Heart left ventricle (tissue), 13 donors: Measurements from ENCODE around the gene KCNAB1.

ENCODE experiments used
- POLR2A ChIP-seq, 2 donors: fragments of 450-650 bp; IDR thresholded peaks; one replicate each; pipeline ENCODE4 v1.6.1; 2017; ENCODE audit warnings: antibody characterized with exemption in 2 of 2, mild to moderate bottlenecking in 2 of 2, moderate library complexity in 2 of 2
- TF ChIP-seq, protein P1 (sequence below), 12 donors: fragments of 200-600 bp; sonication (generic) in 4 of 12; IDR thresholded peaks; one replicate each; pipeline versions ENCODE4 v1.5.0 to v1.8.0; 2018 to 2022; ENCODE audit warnings: antibody characterized with exemption in 12 of 12, mild to moderate bottlenecking in 5 of 12
- donor health status: ischemic (EF 13 %, LVEDD 7.1; RV severe dilation, severe dysfunction).
- donor health status: DM: no; HTN: yes; CAD: no.
- donor health status: DM: no; HTN: no; CAD: no.
- donor health status: ischemic (EF 25% LVEDD 6.9; RV normal size, moderate dysfunction).
- donor health status: ischemic (EF 25% LVEDD 5.7; RV mildly dilated, moderate dysfunction).
- donor health status: ischemic (EF 35%, LVEDD 5.7; RV mildly dilated, moderate dysfunction).
- donor health status: nonischemic (EF 11% LVEDD 7.7; RV severe dilation, severe dysfunction).
- donor health status: DM: yes; HTN: yes; CAD: no.
- donor health status: PGD.
- donor health status: ischemic (EF 29% LVEDD 5.4; RV normal size, mild dysfunction).
- donor health status: nonischemic (EF 23%, LVEDD 6.1; RV moderate dilation, normal function).

DNA sequence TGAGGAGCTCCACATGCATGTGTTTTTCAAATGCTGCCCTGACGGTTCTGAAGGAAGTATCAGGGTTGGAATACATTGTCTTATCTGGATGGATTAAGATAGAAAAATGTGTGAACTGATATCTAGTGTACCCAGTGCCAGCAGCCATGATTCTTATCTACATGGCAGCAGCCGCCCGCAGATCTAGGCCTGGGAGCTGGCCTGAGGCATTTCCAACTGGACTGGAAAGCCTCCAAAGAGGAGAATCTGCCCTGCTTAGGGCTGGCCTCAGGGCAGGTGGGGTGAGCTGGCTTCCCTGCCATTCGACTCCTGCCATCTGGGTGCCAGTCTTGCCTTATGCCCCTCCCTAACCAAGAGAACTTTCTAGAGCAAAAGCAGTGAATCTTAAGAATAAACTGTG, 308.7 kb downstream of the KCNAB1 start:
- TF ChIP-seq, protein P1, sequence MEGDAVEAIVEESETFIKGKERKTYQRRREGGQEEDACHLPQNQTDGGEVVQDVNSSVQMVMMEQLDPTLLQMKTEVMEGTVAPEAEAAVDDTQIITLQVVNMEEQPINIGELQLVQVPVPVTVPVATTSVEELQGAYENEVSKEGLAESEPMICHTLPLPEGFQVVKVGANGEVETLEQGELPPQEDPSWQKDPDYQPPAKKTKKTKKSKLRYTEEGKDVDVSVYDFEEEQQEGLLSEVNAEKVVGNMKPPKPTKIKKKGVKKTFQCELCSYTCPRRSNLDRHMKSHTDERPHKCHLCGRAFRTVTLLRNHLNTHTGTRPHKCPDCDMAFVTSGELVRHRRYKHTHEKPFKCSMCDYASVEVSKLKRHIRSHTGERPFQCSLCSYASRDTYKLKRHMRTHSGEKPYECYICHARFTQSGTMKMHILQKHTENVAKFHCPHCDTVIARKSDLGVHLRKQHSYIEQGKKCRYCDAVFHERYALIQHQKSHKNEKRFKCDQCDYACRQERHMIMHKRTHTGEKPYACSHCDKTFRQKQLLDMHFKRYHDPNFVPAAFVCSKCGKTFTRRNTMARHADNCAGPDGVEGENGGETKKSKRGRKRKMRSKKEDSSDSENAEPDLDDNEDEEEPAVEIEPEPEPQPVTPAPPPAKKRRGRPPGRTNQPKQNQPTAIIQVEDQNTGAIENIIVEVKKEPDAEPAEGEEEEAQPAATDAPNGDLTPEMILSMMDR (IDR thresholded peaks at IDR 0.05): no peak
- no peak for TF ChIP-seq POLR2A (IDR thresholded peaks at IDR 0.05)
